DOHH2 (cell line): Measurements from ENCODE around the gene LRRC25.

Experiments
- EZH2phosphoT487 ChIP-seq: fragments of 200-600 bp; sonication (generic); IDR thresholded peaks from 2 replicates; pipeline ENCODE4 v1.6.1; 2017; ENCODE audit warnings: borderline replicate concordance, mild to moderate bottlenecking, antibody characterized with exemption, low read length, moderate library complexity, mixed read lengths
- TF ChIP-seq, protein P1 (sequence below): fragments of 200-600 bp; sonication (generic); IDR thresholded peaks from one replicate; pipeline ENCODE4 v1.5.1; 2014; ENCODE audit warnings: antibody characterized with exemption, mild to moderate bottlenecking, low read depth, low read length; ENCODE audit not compliant: poor library complexity, severe bottlenecking

DNA sequence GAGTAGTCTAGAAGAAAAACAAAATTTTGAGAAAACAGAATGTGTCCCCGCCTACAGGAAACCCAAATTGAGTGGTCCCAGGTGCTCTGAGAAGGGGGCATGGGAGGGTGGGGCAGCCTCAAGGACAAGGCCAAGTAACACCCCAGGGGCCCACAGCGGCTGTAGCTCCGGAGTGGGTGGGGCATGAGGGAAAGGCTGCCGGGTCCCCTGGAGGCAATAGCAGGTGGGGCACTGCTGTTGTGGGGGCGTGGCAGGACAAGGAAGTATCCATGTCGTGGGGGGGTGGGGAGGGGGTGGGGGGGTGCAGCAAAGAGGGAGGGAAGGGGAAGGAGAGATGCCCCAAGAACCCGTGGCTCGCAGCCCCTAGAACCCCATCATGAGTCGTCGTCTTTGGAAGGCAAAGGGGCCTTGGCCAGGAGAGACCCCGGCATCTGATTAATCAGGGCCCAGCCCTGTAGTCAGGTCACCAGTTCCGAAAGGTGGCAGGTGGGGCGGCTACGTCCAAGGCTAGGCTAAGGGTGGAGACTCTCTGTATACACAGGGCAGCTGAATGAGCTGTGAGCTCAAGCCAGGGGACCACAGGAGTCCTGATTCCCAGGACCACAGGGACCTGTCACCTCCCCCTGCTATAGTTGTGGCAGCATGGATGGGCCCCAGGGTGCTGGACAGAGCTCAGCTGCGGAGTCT is 48.0 kb upstream of the LRRC25 start:
- TF ChIP-seq, protein P1, sequence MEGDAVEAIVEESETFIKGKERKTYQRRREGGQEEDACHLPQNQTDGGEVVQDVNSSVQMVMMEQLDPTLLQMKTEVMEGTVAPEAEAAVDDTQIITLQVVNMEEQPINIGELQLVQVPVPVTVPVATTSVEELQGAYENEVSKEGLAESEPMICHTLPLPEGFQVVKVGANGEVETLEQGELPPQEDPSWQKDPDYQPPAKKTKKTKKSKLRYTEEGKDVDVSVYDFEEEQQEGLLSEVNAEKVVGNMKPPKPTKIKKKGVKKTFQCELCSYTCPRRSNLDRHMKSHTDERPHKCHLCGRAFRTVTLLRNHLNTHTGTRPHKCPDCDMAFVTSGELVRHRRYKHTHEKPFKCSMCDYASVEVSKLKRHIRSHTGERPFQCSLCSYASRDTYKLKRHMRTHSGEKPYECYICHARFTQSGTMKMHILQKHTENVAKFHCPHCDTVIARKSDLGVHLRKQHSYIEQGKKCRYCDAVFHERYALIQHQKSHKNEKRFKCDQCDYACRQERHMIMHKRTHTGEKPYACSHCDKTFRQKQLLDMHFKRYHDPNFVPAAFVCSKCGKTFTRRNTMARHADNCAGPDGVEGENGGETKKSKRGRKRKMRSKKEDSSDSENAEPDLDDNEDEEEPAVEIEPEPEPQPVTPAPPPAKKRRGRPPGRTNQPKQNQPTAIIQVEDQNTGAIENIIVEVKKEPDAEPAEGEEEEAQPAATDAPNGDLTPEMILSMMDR, result no peak
- no peak for TF ChIP-seq EZH2phosphoT487
